K562 (cell line): ENCODE data around the gene UBL5. TPM values are rescaled to one million over a fixed set of nuclear protein-coding genes. Genes with fewer than 3 reads are reported as not detected.

ENCODE experiments used
- ARNT ChIP-seq, 2 experiments: fragments of 450-650 bp; IDR thresholded peaks; 2 replicates each; pipeline ENCODE4 v1.6.1; 2016; ENCODE audit warnings: mild to moderate bottlenecking in 1 of 2
- CHD1 ChIP-seq: fragments of 200-600 bp; sonication (generic); IDR thresholded peaks from one replicate; pipeline ENCODE4 v1.6.1; 2012; ENCODE audit warnings: mild to moderate bottlenecking, moderate library complexity, low read length, inconsistent platforms
- CTBP1 ChIP-seq: fragments of 450-650 bp; IDR thresholded peaks from 2 replicates; pipeline ENCODE4 v1.6.1; 2016; ENCODE audit warnings: borderline replicate concordance
- ESRRA ChIP-seq: fragments of 450-650 bp; IDR thresholded peaks from 2 replicates; pipeline ENCODE4 v1.6.1; 2014; ENCODE audit warnings: low read depth, mild to moderate bottlenecking, moderate library complexity, borderline replicate concordance
- FOXK1 ChIP-seq: sonication (generic); formaldehyde crosslinking; IDR thresholded peaks from 2 replicates; pipeline ENCODE4 v1.8.0; 2022; ENCODE audit warnings: missing genetic modification reagents, mild to moderate bottlenecking, borderline replicate concordance
- HDAC1 ChIP-seq, 2 experiments: fragments of 450-650 bp; IDR thresholded peaks; 2 replicates each; pipeline ENCODE4 v1.6.1; 2016 to 2017; ENCODE audit warnings: inconsistent platforms in 1 of 2, mild to moderate bottlenecking in 1 of 2, moderate library complexity in 1 of 2
- HNRNPL ChIP-seq: fragments of 200-400 bp; formaldehyde crosslinking; IDR thresholded peaks from 2 replicates; pipeline ENCODE4 v1.6.1; 2017; ENCODE audit warnings: low read depth, mild to moderate bottlenecking, low read length
- KDM4B ChIP-seq, 2 experiments: fragments of 450-650 bp in 1 of 2; sonication (generic) in 1 of 2; IDR thresholded peaks; 2 replicates each; pipeline ENCODE4 v1.6.1; 2016 to 2017; ENCODE audit warnings: borderline replicate concordance in 2 of 2, antibody characterized with exemption in 1 of 2, low read depth in 1 of 2, mild to moderate bottlenecking in 1 of 2
- LCOR ChIP-seq: sonication (generic); formaldehyde crosslinking; IDR thresholded peaks from 2 replicates; pipeline ENCODE4 v1.8.0; 2022; ENCODE audit warnings: mild to moderate bottlenecking, missing genetic modification reagents
- PCBP1 ChIP-seq: fragments of 200-400 bp; formaldehyde crosslinking; IDR thresholded peaks from 2 replicates; pipeline ENCODE4 v1.6.1; 2018; ENCODE audit warnings: mild to moderate bottlenecking, low read depth, low read length; ENCODE audit not compliant: poor library complexity, severe bottlenecking
- POLR3G ChIP-seq: IDR thresholded peaks from 2 replicates; pipeline ENCODE4 v1.6.1; 2011; ENCODE audit not compliant: insufficient read length, insufficient replicate concordance; ENCODE audit errors: extremely low read depth
- SRSF3 ChIP-seq: fragments of 200-400 bp; formaldehyde crosslinking; IDR thresholded peaks from 2 replicates; pipeline ENCODE4 v1.6.1; 2016; ENCODE audit warnings: mild to moderate bottlenecking, low read length, moderate library complexity; ENCODE audit not compliant: insufficient read depth
- ZNF551 ChIP-seq: fragments of 250-450 bp; sonication (Bioruptor Pico); IDR thresholded peaks from 2 replicates; pipeline ENCODE4 v1.5.0; 2021; ENCODE audit warnings: mild to moderate bottlenecking, moderate library complexity
- ZNF668 ChIP-seq: fragments of 250-450 bp; sonication (Bioruptor Pico); IDR thresholded peaks from 2 replicates; pipeline ENCODE4 v1.8.0; 2022; ENCODE audit warnings: mild to moderate bottlenecking, inconsistent platforms
- polyA plus RNA-seq, 8 experiments: library from polyadenylated mRNA; depleted of rRNA in 4 of 8; stranded (reverse) in 5 of 8; unstranded in 3 of 8; fragments of >200 nt; fragmentation: Nextera tagmentation in 2 of 8; fragmentation: Illumina TruSeq in 1 of 8; extraction: Ambion mirVana in 2 of 8; extraction: Trizol in 1 of 8; gene quantifications; 2 replicates each; pipeline versions ENCODE4 v1.2.1 to v1.2.3, GENCODE V29; 2011 to 2014; ENCODE audit warnings: inconsistent platforms in 1 of 8, missing spikeins in 1 of 8
- total RNA-seq, 7 experiments: library from RNA; depleted of rRNA in 6 of 7; stranded (reverse); fragments of >200 nt in 6 of 7; fragmentation: Illumina TruSeq in 2 of 7; extraction: Trizol in 2 of 7; gene quantifications; 2 replicates each; pipeline versions ENCODE4 v1.2.1 to v1.2.3, GENCODE V29; 2011 to 2021; ENCODE audit warnings: low replicate concordance in 1 of 7
- TF ChIP-seq, protein P1 (sequence below): fragments of 200-400 bp; formaldehyde crosslinking; IDR thresholded peaks from 2 replicates; pipeline ENCODE4 v1.6.1; 2017; ENCODE audit warnings: mild to moderate bottlenecking, low read depth, low read length, moderate library complexity
- TF ChIP-seq, protein P2 (sequence below): fragments of 450-650 bp; IDR thresholded peaks from 2 replicates; pipeline ENCODE4 v1.6.1; 2017; ENCODE audit warnings: antibody characterized with exemption, mild to moderate bottlenecking
- TF ChIP-seq, protein P3 (sequence below), 2 experiments: IDR thresholded peaks; 2 replicates each; pipeline ENCODE4 v1.6.1; 2011; ENCODE audit warnings: borderline replicate concordance in 1 of 2, control low read depth in 1 of 2, low read depth in 1 of 2, low read length in 1 of 2, mild to moderate bottlenecking in 1 of 2, mixed read lengths in 1 of 2, moderate library complexity in 1 of 2; ENCODE audit not compliant: insufficient read depth in 1 of 2, insufficient read length in 1 of 2, poor library complexity in 1 of 2, severe bottlenecking in 1 of 2; ENCODE audit errors: extremely low read depth in 1 of 2

Gene UBL5
- total and polyA plus RNA-seq, 9 of the 15 experiments (the other 6 are each of a cell fraction or from before 2014, with no cell fraction given): 410 to 1,266 (median 613) TPM

GRCh38 chr19:9818734-9819595, 8.8 kb upstream of the UBL5 start, which contains the start of gene FBXL12 (continued):
- TF ChIP-seq, protein P1, sequence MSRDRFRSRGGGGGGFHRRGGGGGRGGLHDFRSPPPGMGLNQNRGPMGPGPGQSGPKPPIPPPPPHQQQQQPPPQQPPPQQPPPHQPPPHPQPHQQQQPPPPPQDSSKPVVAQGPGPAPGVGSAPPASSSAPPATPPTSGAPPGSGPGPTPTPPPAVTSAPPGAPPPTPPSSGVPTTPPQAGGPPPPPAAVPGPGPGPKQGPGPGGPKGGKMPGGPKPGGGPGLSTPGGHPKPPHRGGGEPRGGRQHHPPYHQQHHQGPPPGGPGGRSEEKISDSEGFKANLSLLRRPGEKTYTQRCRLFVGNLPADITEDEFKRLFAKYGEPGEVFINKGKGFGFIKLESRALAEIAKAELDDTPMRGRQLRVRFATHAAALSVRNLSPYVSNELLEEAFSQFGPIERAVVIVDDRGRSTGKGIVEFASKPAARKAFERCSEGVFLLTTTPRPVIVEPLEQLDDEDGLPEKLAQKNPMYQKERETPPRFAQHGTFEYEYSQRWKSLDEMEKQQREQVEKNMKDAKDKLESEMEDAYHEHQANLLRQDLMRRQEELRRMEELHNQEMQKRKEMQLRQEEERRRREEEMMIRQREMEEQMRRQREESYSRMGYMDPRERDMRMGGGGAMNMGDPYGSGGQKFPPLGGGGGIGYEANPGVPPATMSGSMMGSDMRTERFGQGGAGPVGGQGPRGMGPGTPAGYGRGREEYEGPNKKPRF: no peak
- TF ChIP-seq, protein P2, sequence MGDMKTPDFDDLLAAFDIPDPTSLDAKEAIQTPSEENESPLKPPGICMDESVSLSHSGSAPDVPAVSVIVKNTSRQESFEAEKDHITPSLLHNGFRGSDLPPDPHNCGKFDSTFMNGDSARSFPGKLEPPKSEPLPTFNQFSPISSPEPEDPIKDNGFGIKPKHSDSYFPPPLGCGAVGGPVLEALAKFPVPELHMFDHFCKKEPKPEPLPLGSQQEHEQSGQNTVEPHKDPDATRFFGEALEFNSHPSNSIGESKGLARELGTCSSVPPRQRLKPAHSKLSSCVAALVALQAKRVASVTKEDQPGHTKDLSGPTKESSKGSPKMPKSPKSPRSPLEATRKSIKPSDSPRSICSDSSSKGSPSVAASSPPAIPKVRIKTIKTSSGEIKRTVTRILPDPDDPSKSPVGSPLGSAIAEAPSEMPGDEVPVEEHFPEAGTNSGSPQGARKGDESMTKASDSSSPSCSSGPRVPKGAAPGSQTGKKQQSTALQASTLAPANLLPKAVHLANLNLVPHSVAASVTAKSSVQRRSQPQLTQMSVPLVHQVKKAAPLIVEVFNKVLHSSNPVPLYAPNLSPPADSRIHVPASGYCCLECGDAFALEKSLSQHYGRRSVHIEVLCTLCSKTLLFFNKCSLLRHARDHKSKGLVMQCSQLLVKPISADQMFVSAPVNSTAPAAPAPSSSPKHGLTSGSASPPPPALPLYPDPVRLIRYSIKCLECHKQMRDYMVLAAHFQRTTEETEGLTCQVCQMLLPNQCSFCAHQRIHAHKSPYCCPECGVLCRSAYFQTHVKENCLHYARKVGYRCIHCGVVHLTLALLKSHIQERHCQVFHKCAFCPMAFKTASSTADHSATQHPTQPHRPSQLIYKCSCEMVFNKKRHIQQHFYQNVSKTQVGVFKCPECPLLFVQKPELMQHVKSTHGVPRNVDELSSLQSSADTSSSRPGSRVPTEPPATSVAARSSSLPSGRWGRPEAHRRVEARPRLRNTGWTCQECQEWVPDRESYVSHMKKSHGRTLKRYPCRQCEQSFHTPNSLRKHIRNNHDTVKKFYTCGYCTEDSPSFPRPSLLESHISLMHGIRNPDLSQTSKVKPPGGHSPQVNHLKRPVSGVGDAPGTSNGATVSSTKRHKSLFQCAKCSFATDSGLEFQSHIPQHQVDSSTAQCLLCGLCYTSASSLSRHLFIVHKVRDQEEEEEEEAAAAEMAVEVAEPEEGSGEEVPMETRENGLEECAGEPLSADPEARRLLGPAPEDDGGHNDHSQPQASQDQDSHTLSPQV: no peak
- peak in 1 of 2 experiments; percentile 63; a peak in 1 of 4 replicates for TF ChIP-seq KDM4B (IDR thresholded peaks at IDR 0.05; ENCODE audit: borderline replicate concordance in 2 of 2, low read depth in 1 of 2)
- TF ChIP-seq CTBP1: peak; percentile 48; the same call in 1 of the 2 replicates
- TF ChIP-seq LCOR (CRISPR knock-in tag): peak; percentile 81
- no peak for TF ChIP-seq ZNF551 (CRISPR knock-in tag)
- no peak for TF ChIP-seq SRSF3
- TF ChIP-seq HNRNPL: no peak
- peak; percentile 36; the same call in 1 of the 2 replicates for TF ChIP-seq ESRRA
- TF ChIP-seq FOXK1: no peak
- no peak for TF ChIP-seq CHD1
- peak; percentile 86 for TF ChIP-seq PCBP1
- TF ChIP-seq, protein P3, sequence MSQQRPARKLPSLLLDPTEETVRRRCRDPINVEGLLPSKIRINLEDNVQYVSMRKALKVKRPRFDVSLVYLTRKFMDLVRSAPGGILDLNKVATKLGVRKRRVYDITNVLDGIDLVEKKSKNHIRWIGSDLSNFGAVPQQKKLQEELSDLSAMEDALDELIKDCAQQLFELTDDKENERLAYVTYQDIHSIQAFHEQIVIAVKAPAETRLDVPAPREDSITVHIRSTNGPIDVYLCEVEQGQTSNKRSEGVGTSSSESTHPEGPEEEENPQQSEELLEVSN (IDR thresholded peaks at IDR 0.05; ENCODE audit: borderline replicate concordance in 1 of 2, extremely low read depth in 1 of 2, insufficient read depth in 1 of 2, insufficient read length in 1 of 2, low read depth in 1 of 2, low read length in 1 of 2, poor library complexity in 1 of 2, severe bottlenecking in 1 of 2): peak; percentile 21 to 35
- TF ChIP-seq ZNF668 (CRISPR knock-in tag): no peak
- peak in 1 of 2 experiments; percentile 93; a peak in 2 of 4 replicates for TF ChIP-seq HDAC1 (IDR thresholded peaks at IDR 0.05)
- TF ChIP-seq POLR3G: no peak
- no peak for TF ChIP-seq ARNT (IDR thresholded peaks at IDR 0.05)
